ENCODE results near the gene BMAL1.

Gene BMAL1

DNA sequence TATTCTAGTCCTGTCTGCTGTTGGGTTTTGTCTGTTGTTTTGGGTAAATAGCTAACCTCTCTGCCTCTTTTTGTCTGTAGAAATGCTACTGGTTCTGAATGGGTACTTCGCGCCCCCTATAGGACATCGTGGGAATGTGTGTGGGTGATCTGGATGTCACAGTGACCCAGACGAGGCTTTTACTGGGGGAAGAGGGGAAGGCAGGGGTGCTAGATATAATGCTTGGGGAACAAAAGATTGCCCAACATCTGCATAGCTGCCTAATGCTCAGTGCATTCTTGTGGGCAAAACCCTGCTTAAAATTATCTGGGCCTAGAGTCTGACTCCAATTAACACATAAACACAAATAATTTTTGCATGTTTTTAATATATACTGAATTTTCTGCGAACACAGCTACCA lies 57.7 kb downstream of the BMAL1 start:
- H3K4me1 ChIP-seq (ENCODE audit: control insufficient read depth in 1 of 2, insufficient read depth in 2 of 2, low read length in 2 of 2), result peaks cover 16 to 19% of the 10 kb centered on the region in 2 donors
- no peak overlapping the region for H3K4me3 ChIP-seq (ENCODE audit: low read depth in 1 of 2, low read length in 2 of 2)
- no peak overlapping the region for H3K27ac ChIP-seq (ENCODE audit: low read length)
- H3K36me3 ChIP-seq (ENCODE audit: control insufficient read depth in 1 of 2, insufficient read depth in 2 of 2, low read length in 2 of 2), result no peaks in the 10 kb centered on the region
- H3K9me3 ChIP-seq (ENCODE audit: control insufficient read depth in 1 of 2, low read length in 2 of 2), result no peaks in the 10 kb centered on the region
- no peaks in the 10 kb centered on the region for H3K27me3 ChIP-seq (ENCODE audit: low read depth, low read length)

GRCh38 chr11:13336246-13336878 lies 58.8 kb downstream of the BMAL1 start:
- peaks cover 15 to 19% of the 10 kb centered on the region in 2 donors for H3K4me1 ChIP-seq (ENCODE audit: control insufficient read depth in 1 of 2, insufficient read depth in 2 of 2, low read length in 2 of 2)
- no peaks in the 10 kb centered on the region for H3K36me3 ChIP-seq (ENCODE audit: control insufficient read depth in 1 of 2, insufficient read depth in 2 of 2, low read length in 2 of 2)
- no peaks in the 10 kb centered on the region for H3K27me3 ChIP-seq (ENCODE audit: low read depth, low read length)
- H3K27ac ChIP-seq (ENCODE audit: low read length), result no peak overlapping the region
- no peaks in the 10 kb centered on the region for H3K9me3 ChIP-seq (ENCODE audit: control insufficient read depth in 1 of 2, low read length in 2 of 2)
- no peak overlapping the region for H3K4me3 ChIP-seq (ENCODE audit: low read depth in 1 of 2, low read length in 2 of 2)

- H3K4me3 ChIP-seq (ENCODE audit: low read depth in 1 of 2, low read length in 2 of 2), result peak overlapping the region; percentile 24 to 34
- H3K27ac ChIP-seq (ENCODE audit: low read length), result peak overlapping the region; percentile 46
- no peaks in the 10 kb centered on the region for H3K36me3 ChIP-seq (ENCODE audit: control insufficient read depth in 1 of 2, insufficient read depth in 2 of 2, low read length in 2 of 2)
- peaks cover 15 to 19% of the 10 kb centered on the region in 2 donors for H3K4me1 ChIP-seq (ENCODE audit: control insufficient read depth in 1 of 2, insufficient read depth in 2 of 2, low read length in 2 of 2)
- no peaks in the 10 kb centered on the region for H3K27me3 ChIP-seq (ENCODE audit: low read depth, low read length)
- H3K9me3 ChIP-seq (ENCODE audit: control insufficient read depth in 1 of 2, low read length in 2 of 2), result no peaks in the 10 kb centered on the region
These were observed 60.4 kb downstream of the BMAL1 start for GRCh38 chr11:13338019-13338426.

- no peaks in the 10 kb centered on the region for H3K27me3 ChIP-seq (ENCODE audit: low read depth, low read length)
- H3K4me3 ChIP-seq (ENCODE audit: low read depth in 1 of 2, low read length in 2 of 2), result peak overlapping the region; percentile 24 to 34
- H3K4me1 ChIP-seq (ENCODE audit: control insufficient read depth in 1 of 2, insufficient read depth in 2 of 2, low read length in 2 of 2), result peaks cover 15 to 19% of the 10 kb centered on the region in 2 donors
- H3K27ac ChIP-seq (ENCODE audit: low read length), result peak overlapping the region; percentile 46
- no peaks in the 10 kb centered on the region for H3K36me3 ChIP-seq (ENCODE audit: control insufficient read depth in 1 of 2, insufficient read depth in 2 of 2, low read length in 2 of 2)
- no peaks in the 10 kb centered on the region for H3K9me3 ChIP-seq (ENCODE audit: control insufficient read depth in 1 of 2, low read length in 2 of 2)
These were observed 61.0 kb downstream of the BMAL1 start for GRCh38 chr11:13338427-13339069.

DNA sequence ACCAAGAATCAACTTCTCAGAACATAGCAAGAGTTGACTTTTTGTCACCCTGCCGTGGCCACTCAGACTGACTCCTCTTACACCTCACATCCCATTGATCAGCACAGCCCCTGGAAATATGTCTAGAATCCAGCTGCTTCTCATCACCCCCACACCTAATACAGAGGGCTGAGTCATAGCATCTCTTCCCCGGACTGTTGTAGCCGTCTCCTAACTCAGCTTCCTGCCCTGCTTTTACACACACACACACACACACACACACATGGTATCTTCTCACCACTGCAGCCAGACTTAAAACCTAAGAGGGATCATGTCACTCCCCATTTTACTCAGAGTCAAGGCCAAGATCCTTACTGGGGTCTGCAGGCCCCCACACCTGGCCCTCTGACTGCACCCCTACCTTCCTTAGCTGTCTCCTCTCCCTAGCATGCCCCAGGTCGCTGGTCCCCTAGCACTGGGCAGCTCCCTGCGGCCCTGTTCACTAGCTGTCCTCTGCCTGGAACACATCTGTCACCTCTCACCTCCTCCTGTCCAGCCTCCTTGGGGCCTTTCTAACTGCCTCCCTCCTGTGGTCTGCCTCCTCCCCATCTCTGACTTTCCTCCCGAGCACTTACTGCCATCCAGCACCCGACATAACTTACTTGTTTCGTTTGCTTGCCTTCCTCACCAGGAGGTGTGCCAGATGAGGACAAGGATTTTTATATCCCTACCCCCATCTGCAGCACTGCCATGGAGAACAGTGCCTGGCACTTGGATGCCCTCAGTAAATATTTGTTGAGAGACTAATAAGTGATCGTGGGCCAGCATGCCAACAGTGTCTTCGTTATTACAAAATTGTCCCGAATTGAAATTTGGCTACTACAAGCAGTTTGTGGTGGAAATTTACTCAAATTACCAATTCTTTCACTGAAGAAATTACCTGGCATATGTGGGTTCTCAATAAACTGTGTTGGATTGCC lies 61.9 kb downstream of the BMAL1 start:
- peaks cover 13 to 15% of the 10 kb centered on the region in 2 donors for H3K4me1 ChIP-seq (ENCODE audit: control insufficient read depth in 1 of 2, insufficient read depth in 2 of 2, low read length in 2 of 2)

DNA sequence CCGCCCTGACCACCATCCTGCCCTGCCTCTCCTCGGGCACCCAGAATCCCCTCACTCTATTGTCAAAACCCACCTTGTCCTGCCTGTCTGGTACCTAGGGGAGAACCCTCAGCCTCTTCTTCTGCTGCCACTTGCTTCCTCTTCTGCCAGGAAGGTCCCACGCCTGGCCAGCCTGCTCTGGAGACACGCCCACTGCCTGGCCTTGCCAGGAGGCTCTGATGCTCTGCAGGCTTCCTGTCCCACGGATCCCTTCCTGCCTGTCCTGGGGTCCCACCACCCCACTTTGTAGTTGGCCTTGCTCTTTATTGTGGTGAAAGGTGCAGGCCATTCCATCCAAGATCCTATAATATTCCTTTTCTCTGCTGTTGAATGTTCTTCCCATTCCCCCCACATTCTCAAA lies 63.4 kb downstream of the BMAL1 start:
- Histone ChIP-seq H3K27me3 (ENCODE audit: low read depth, low read length) (no peaks in the 10 kb centered on the region), H3K27ac (ENCODE audit: low read length) (no peak overlapping the region), H3K9me3 (ENCODE audit: control insufficient read depth in 1 of 2, low read length in 2 of 2) (no peaks in the 10 kb centered on the region), H3K36me3 (ENCODE audit: control insufficient read depth in 1 of 2, insufficient read depth in 2 of 2, low read length in 2 of 2) (peaks cover 0 to 4% of the 10 kb centered on the region in 2 donors), H3K4me3 (ENCODE audit: low read depth in 1 of 2, low read length in 2 of 2) (no peak overlapping the region), H3K4me1 (ENCODE audit: control insufficient read depth in 1 of 2, insufficient read depth in 2 of 2, low read length in 2 of 2) (peaks cover 10 to 15% of the 10 kb centered on the region in 2 donors)

More for the DNA sequence above, 61.9 kb downstream of the BMAL1 start:
- Histone ChIP-seq H3K27me3 (ENCODE audit: low read depth, low read length) (no peaks in the 10 kb centered on the region), H3K27ac (ENCODE audit: low read length) (no peak overlapping the region), H3K9me3 (ENCODE audit: control insufficient read depth in 1 of 2, low read length in 2 of 2) (no peaks in the 10 kb centered on the region), H3K4me3 (ENCODE audit: low read depth in 1 of 2, low read length in 2 of 2) (no peak overlapping the region), H3K36me3 (ENCODE audit: control insufficient read depth in 1 of 2, insufficient read depth in 2 of 2, low read length in 2 of 2) (peaks cover 0 to 4% of the 10 kb centered on the region in 2 donors)

DNA sequence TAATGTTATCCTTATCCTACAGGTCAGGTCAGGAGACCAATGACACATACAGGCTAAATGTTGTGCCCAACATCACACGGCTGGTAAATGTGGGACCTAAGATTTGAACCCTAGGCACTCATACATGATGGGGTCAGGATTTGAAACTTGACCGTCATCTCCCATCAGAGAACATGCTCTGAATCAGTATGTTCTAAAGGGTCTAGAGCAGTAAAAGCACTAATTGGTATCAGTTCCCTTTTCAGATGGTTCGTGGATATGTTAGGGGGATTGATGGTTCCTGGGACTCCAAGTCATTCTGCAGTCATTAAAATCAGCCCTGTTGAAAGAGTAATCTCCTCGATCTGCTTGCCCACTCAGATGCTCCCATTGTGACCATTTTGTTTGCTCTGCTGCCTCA lies 65.5 kb downstream of the BMAL1 start:
- H3K9me3 ChIP-seq (ENCODE audit: control insufficient read depth in 1 of 2, low read length in 2 of 2), result no peaks in the 10 kb centered on the region
- H3K27ac ChIP-seq (ENCODE audit: low read length), result no peak overlapping the region
- H3K4me1 ChIP-seq (ENCODE audit: control insufficient read depth in 1 of 2, insufficient read depth in 2 of 2, low read length in 2 of 2), result peaks cover 10 to 15% of the 10 kb centered on the region in 2 donors
- peaks cover 3 to 4% of the 10 kb centered on the region in 2 donors for H3K36me3 ChIP-seq (ENCODE audit: control insufficient read depth in 1 of 2, insufficient read depth in 2 of 2, low read length in 2 of 2)
- H3K27me3 ChIP-seq (ENCODE audit: low read depth, low read length), result no peaks in the 10 kb centered on the region
- H3K4me3 ChIP-seq (ENCODE audit: low read depth in 1 of 2, low read length in 2 of 2), result no peak overlapping the region

DNA sequence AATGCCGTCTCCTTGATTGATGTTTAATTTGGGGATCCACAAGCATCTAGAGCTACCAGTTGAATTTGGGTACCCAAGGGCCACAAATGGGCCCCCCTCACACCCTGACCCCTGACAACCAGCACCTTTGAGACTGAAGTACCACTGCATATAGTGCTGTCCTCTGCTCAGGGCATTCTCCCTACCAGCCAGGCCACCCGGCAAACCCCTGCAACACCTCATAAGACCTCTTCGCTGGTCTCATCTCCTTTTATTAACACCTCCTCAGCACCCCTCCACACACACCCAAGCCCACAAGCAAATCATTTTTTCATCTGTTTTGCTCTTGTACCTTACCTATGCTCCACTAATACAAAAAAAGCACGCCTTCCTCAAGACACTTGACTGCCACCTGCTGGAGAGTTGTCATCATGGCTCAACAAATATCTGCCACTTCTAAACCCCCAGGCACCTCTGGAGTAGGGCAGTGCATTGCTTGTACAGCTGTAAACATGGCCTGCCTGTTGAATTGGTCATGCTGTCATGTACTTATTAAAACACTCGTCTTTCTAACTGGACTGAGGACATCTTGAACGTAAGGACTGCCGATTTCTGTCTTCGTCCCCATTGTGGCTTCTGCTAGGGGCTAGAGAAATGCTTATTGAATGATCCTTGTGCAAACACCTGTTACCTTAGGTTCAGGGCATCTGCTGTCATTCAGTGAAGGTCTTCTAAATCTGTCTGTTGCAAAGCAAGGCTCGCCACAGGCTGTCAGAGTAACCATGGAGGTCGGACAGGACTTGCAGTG lies 66.5 kb downstream of the BMAL1 start:
- Histone ChIP-seq H3K27ac (ENCODE audit: low read length) (no peak overlapping the region), H3K27me3 (ENCODE audit: low read depth, low read length) (no peaks in the 10 kb centered on the region), H3K4me3 (ENCODE audit: low read depth in 1 of 2, low read length in 2 of 2) (no peak overlapping the region), H3K36me3 (ENCODE audit: control insufficient read depth in 1 of 2, insufficient read depth in 2 of 2, low read length in 2 of 2) (peaks cover 3 to 4% of the 10 kb centered on the region in 2 donors), H3K9me3 (ENCODE audit: control insufficient read depth in 1 of 2, low read length in 2 of 2) (no peaks in the 10 kb centered on the region), H3K4me1 (ENCODE audit: control insufficient read depth in 1 of 2, insufficient read depth in 2 of 2, low read length in 2 of 2) (peaks cover under 1 to 6% of the 10 kb centered on the region in 2 donors)

- H3K4me1 ChIP-seq (ENCODE audit: control insufficient read depth in 1 of 2, insufficient read depth in 2 of 2, low read length in 2 of 2), result no peaks in the 10 kb centered on the region
- no peak overlapping the region for H3K27ac ChIP-seq (ENCODE audit: low read length)
- H3K27me3 ChIP-seq (ENCODE audit: low read depth, low read length), result no peaks in the 10 kb centered on the region
- no peaks in the 10 kb centered on the region for H3K9me3 ChIP-seq (ENCODE audit: control insufficient read depth in 1 of 2, low read length in 2 of 2)
- peaks cover 4% of the 10 kb centered on the region in 2 donors for H3K36me3 ChIP-seq (ENCODE audit: control insufficient read depth in 1 of 2, insufficient read depth in 2 of 2, low read length in 2 of 2)
- H3K4me3 ChIP-seq (ENCODE audit: low read depth in 1 of 2, low read length in 2 of 2), result no peak overlapping the region
These were observed 67.2 kb downstream of the BMAL1 start for GRCh38 chr11:13344818-13345217.

GRCh38 chr11:13346470-13346869 lies 68.9 kb downstream of the BMAL1 start:
- Histone ChIP-seq H3K27ac (ENCODE audit: low read length) (no peak overlapping the region), H3K27me3 (ENCODE audit: low read depth, low read length) (no peaks in the 10 kb centered on the region), H3K9me3 (ENCODE audit: control insufficient read depth in 1 of 2, low read length in 2 of 2) (no peaks in the 10 kb centered on the region), H3K36me3 (ENCODE audit: control insufficient read depth in 1 of 2, insufficient read depth in 2 of 2, low read length in 2 of 2) (peaks cover 10 to 12% of the 10 kb centered on the region in 2 donors), H3K4me3 (ENCODE audit: low read depth in 1 of 2, low read length in 2 of 2) (no peak overlapping the region), H3K4me1 (ENCODE audit: control insufficient read depth in 1 of 2, insufficient read depth in 2 of 2, low read length in 2 of 2) (no peaks in the 10 kb centered on the region)
